Measurements from ENCODE around the gene TAF8. TPM values are rescaled to one million over a fixed set of nuclear protein-coding genes. Genes with fewer than 3 reads are reported as not detected.

TAF8 gene
- total RNA-seq, 1 experiment from 2014 or later: 38.4 TPM

DNA sequence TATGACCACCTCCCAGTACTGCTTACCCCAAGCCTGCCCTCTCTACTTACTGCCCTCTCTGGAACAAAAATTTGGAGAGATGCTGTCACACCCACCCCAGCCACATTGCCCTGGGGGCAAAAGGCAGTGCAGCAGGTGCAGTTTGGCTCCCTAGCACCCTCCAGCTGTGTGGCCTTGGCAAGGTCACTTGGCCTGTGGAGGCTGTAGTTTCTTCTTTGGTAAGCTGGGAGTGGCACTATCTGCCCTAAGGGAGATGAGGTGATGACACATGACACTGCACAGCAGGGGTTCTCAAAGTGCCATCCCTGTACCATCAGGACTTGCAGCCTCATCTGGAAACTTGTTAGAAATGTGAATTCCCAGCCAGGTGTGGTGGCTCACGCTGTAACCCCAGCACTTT is 44.8 kb downstream of the TAF8 start:
- POLR2A ChIA-PET (ENCODE audit: unreplicated experiment): interaction anchor here (0.6 kb wide), 1 partner anchor 45 kb away, joined by 6 read pairs; no protein-coding TSS in a partner anchor
- Histone ChIP-seq H3K36me3 (ENCODE audit: low read depth) (no peaks in the 10 kb centered on the region), H2AFZ (no peak overlapping the region), H3K27me3 (ENCODE audit: insufficient read depth, low read depth) (no peaks in the 10 kb centered on the region), H3K9me3 (ENCODE audit: insufficient read depth, low read depth) (no peaks in the 10 kb centered on the region), H3K4me2 (no peak overlapping the region; the same call in 1 of the 2 replicates), H3K27ac (no peak overlapping the region), H3K9me2 (ENCODE audit: insufficient read depth) (no peaks in the 10 kb centered on the region), H3K4me1 (replicated peaks; ENCODE audit: insufficient read depth) (peaks cover 67% of the 10 kb centered on the region), H4K20me1 (ENCODE audit: insufficient read depth) (no peaks in the 10 kb centered on the region), H3K79me2 (ENCODE audit: low read depth) (no peaks in the 10 kb centered on the region), H3F3A (ENCODE audit: insufficient read depth, low read depth) (peaks cover 37% of the 10 kb centered on the region), H3K4me3 (no peak overlapping the region)
- peak in 1 of 2 experiments; percentile 60 for DNase-seq
- no TSS peak for BruUV-seq (replicated peaks)
- intact Hi-C loops (cut with micrococcal nuclease; ENCODE audit: unreplicated experiment): no loop called here
- CTCF ChIA-PET: no interaction called here
- TF ChIP-seq, protein P1, sequence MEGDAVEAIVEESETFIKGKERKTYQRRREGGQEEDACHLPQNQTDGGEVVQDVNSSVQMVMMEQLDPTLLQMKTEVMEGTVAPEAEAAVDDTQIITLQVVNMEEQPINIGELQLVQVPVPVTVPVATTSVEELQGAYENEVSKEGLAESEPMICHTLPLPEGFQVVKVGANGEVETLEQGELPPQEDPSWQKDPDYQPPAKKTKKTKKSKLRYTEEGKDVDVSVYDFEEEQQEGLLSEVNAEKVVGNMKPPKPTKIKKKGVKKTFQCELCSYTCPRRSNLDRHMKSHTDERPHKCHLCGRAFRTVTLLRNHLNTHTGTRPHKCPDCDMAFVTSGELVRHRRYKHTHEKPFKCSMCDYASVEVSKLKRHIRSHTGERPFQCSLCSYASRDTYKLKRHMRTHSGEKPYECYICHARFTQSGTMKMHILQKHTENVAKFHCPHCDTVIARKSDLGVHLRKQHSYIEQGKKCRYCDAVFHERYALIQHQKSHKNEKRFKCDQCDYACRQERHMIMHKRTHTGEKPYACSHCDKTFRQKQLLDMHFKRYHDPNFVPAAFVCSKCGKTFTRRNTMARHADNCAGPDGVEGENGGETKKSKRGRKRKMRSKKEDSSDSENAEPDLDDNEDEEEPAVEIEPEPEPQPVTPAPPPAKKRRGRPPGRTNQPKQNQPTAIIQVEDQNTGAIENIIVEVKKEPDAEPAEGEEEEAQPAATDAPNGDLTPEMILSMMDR (conservative IDR thresholded peaks at IDR 0.05): no peak
- no peak for TF ChIP-seq EZH2 (IDR thresholded peaks at IDR 0.05; ENCODE audit: low read depth)

DNA sequence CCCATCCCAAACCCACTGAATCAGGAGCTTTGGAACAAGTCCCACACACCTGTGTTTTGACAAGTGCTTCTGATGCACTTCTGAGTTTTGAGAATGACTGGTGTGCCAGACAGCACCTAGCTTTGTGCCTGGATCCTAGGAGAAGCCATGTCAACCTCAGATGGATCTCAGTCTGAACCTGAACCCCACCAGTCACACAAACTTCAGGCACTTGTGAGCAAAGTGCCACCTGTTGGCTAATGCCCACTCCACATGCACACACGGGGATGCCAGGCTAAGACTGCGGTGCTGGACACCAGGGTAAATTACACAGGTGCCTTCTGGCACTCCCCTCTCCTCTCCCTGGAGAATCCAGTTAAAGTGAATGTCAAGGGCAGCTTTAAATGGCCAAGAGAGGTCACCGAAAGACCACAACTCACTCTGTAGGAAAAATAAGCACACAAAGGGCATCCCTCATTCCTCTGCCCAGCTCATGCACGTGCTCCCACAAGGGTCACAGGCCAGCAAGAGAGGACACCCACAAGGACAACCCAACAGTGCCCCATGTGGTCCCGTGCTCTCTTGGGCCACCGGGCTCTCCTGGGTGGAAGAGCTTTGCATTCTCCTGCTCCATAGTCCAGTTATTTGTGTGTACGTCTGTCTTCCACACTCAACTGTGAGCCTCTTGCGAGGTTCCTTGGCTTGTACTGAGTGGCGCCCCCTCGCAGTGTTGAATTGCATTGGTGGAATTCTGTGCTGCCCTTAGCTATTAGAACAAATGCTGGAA is 45.6 kb downstream of the TAF8 start:
- BruUV-seq (replicated peaks): no TSS peak
- Histone ChIP-seq H3K79me2 (ENCODE audit: low read depth) (no peaks in the 10 kb centered on the region), H3K9me3 (ENCODE audit: insufficient read depth, low read depth) (no peaks in the 10 kb centered on the region), H3F3A (ENCODE audit: insufficient read depth, low read depth) (peaks cover 43% of the 10 kb centered on the region), H4K20me1 (ENCODE audit: insufficient read depth) (no peaks in the 10 kb centered on the region), H3K4me1 (replicated peaks; ENCODE audit: insufficient read depth) (peaks cover 75% of the 10 kb centered on the region), H3K27ac (no peak overlapping the region), H3K4me2 (no peak overlapping the region), H3K9me2 (ENCODE audit: insufficient read depth) (no peaks in the 10 kb centered on the region), H3K27me3 (ENCODE audit: insufficient read depth, low read depth) (no peaks in the 10 kb centered on the region), H3K36me3 (ENCODE audit: low read depth) (no peaks in the 10 kb centered on the region), H3K4me3 (no peak overlapping the region), H2AFZ (no peak overlapping the region)
- no peak for DNase-seq
- TF ChIP-seq, protein P1 (conservative IDR thresholded peaks at IDR 0.05): no peak
- TF ChIP-seq EZH2 (IDR thresholded peaks at IDR 0.05; ENCODE audit: low read depth): no peak
- POLR2A ChIA-PET (ENCODE audit: unreplicated experiment): no interaction called here
- CTCF ChIA-PET: interaction anchor here (0.6 kb wide), 1 partner anchor 54 kb away, joined by 3 read pairs; no protein-coding TSS in a partner anchor
- intact Hi-C loops (cut with micrococcal nuclease; ENCODE audit: unreplicated experiment): no loop called here

DNA sequence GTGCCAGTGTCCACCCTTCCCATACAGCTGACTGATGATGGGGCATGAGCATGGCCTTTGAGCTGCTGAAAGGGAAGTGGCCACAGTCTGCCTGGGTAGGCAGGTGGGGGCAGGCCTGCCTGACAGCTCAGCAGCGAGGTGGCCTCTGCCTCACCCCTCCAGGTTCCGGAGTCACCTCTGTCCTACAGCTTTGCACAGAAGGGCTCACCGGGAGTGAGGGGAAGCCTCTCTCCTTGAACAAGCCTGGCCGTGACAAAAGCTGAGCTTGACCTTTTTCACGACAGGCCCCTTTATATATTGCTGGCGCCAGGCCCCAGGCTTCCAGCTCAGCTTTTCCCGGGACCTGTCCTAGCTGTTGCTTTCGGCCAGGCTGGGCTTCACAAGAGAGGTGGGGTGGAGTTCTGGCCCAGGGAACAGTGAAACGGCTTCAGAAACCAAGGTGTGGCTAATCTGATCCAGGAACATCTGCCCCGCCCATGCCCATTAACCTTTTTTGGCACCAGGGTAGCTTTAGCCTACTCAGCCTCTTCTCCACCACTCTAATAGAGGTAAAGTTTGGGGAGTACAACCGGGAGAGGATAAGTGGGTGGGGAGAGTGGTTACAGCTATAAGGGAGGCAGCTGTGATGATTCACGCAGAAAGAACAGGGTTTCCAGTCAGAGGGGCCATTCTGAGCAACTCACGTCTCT is 49.2 kb downstream of the TAF8 start:
- POLR2A ChIA-PET (ENCODE audit: unreplicated experiment): interaction anchor here (0.5 to 1.4 kb wide), 11 partner anchors 11 to 354 kb away, joined by 3 to 50 read pairs (median 7); partner anchors contain the start of gene C6orf132
- intact Hi-C loops (cut with micrococcal nuclease; ENCODE audit: unreplicated experiment): loop anchor here (1.0 kb wide), 3 partner anchors 11 to 67 kb away; no protein-coding TSS in a partner anchor

More for the DNA sequence above, 49.2 kb downstream of the TAF8 start:
- Histone ChIP-seq H3K9me2 (ENCODE audit: insufficient read depth) (no peaks in the 10 kb centered on the region), H3K27me3 (ENCODE audit: insufficient read depth, low read depth) (no peaks in the 10 kb centered on the region), H3F3A (ENCODE audit: insufficient read depth, low read depth) (peaks cover 62% of the 10 kb centered on the region), H3K4me2 (peak overlapping the region; percentile 57), H3K79me2 (ENCODE audit: low read depth) (no peaks in the 10 kb centered on the region), H3K9me3 (ENCODE audit: insufficient read depth, low read depth) (no peaks in the 10 kb centered on the region), H3K4me1 (replicated peaks; ENCODE audit: insufficient read depth) (peaks cover 72% of the 10 kb centered on the region), H3K4me3 (peak overlapping the region; percentile 10; the same call in 1 of the 2 replicates), H2AFZ (no peak overlapping the region), H3K36me3 (ENCODE audit: low read depth) (no peaks in the 10 kb centered on the region; the same call in 1 of the 2 replicates), H4K20me1 (ENCODE audit: insufficient read depth) (no peaks in the 10 kb centered on the region), H3K27ac (peak overlapping the region; percentile 91)
- peak; percentile 81 to 86 for DNase-seq
- BruUV-seq (replicated peaks): TSS peak; percentile 8
- CTCF ChIA-PET: interaction anchor here (0.7 to 1.6 kb wide), 3 partner anchors 19 to 115 kb away, joined by 3 to 21 read pairs (median 4); no protein-coding TSS in a partner anchor
- TF ChIP-seq, protein P1 (conservative IDR thresholded peaks at IDR 0.05): no peak
- TF ChIP-seq EZH2 (IDR thresholded peaks at IDR 0.05; ENCODE audit: low read depth): no peak

All from PC-9 (cell line).